D721Med (cell line): ENCODE results near the gene IFT52.
"Not testable (repeated sequence)": the region's sequence is repeated elsewhere in the genome, so short reads cannot be mapped to it uniquely, and the experiment has no call there.

Source experiments
- DNase-seq: peaks from one replicate; pipeline ENCODE4 v3.0.0; 2011; ENCODE audit warnings: low spot score; ENCODE audit not compliant: insufficient read length
- FAIRE-seq: peaks from 2 replicates; lab custom pipeline; 2011; peaks lifted over from hg19 to GRCh38; lab: Jason Lieb, UNC
- CTCF ChIP-seq: IDR thresholded peaks from 2 replicates; pipeline ENCODE4 v1.5.1; 2012; ENCODE audit warnings: mild to moderate bottlenecking, control low read depth; ENCODE audit not compliant: insufficient read depth; ENCODE audit errors: missing control alignments

Gene IFT52

GRCh38 chr20:43590036-43590391 lies 723 bp upstream of the IFT52 start:
- no peak for DNase-seq
- no peak for TF ChIP-seq CTCF

GRCh38 chr20:43601960-43602359 lies 11.2 kb downstream of the IFT52 start:
- DNase-seq, FAIRE-seq: not testable (repeated sequence)

More at GRCh38 chr20:43590036-43590391, 723 bp upstream of the IFT52 start:
- no peak for FAIRE-seq

GRCh38 chr20:43603124-43603523 lies 12.4 kb downstream of the IFT52 start:
- no peak for TF ChIP-seq CTCF
- no peak for FAIRE-seq
- no peak for DNase-seq

- no peak for FAIRE-seq
- TF ChIP-seq CTCF: no peak
- no peak for DNase-seq
These were observed 15.0 kb downstream of the IFT52 start for GRCh38 chr20:43605715-43606114.

- not testable (repeated sequence) for FAIRE-seq, DNase-seq
These were observed 16.5 kb downstream of the IFT52 start for GRCh38 chr20:43607278-43607677.

GRCh38 chr20:43631598-43631997 lies 40.9 kb downstream of the IFT52 start:
- no peak for TF ChIP-seq CTCF
- FAIRE-seq (no peak), DNase-seq (no peak)

GRCh38 chr20:43636429-43636828 lies 45.7 kb downstream of the IFT52 start:
- DNase-seq (no peak), FAIRE-seq (no peak)
- no peak for TF ChIP-seq CTCF

- TF ChIP-seq CTCF: no peak
- FAIRE-seq (no peak), DNase-seq (no peak)
These were observed 51.8 kb downstream of the IFT52 start for GRCh38 chr20:43642548-43642947.
